ENCODE results near the gene SYNPR.

DNA sequence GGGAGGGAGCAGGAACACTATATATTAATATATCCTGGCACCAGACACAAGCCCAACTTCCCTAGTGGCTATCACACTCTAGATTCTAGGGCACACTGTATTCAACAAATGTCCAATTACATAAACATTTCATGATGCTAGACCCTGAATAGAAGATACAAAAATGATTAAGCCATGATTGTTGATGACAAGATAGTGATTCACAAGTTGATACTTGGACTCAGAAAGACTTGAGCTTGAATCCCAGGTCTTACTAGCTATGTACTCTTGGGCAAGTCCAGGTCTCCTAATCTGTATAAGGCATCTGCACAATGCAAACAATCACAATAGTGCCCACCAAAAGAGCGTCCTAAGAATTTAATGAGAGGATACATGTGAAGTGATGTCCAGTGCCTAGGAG lies 364.4 kb downstream of the SYNPR start:
- TF ChIP-seq, protein P1, sequence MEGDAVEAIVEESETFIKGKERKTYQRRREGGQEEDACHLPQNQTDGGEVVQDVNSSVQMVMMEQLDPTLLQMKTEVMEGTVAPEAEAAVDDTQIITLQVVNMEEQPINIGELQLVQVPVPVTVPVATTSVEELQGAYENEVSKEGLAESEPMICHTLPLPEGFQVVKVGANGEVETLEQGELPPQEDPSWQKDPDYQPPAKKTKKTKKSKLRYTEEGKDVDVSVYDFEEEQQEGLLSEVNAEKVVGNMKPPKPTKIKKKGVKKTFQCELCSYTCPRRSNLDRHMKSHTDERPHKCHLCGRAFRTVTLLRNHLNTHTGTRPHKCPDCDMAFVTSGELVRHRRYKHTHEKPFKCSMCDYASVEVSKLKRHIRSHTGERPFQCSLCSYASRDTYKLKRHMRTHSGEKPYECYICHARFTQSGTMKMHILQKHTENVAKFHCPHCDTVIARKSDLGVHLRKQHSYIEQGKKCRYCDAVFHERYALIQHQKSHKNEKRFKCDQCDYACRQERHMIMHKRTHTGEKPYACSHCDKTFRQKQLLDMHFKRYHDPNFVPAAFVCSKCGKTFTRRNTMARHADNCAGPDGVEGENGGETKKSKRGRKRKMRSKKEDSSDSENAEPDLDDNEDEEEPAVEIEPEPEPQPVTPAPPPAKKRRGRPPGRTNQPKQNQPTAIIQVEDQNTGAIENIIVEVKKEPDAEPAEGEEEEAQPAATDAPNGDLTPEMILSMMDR (IDR thresholded peaks at IDR 0.05; ENCODE audit: borderline replicate concordance, extremely low read depth, low read length, poor library complexity, severe bottlenecking) = no peak
- TF ChIP-seq EZH2 (IDR thresholded peaks at IDR 0.05; ENCODE audit: borderline replicate concordance, low read depth, low read length, severe bottlenecking) = no peak
